SU-DHL-6 (cell line): ENCODE measurements around the gene ULBP2.
A peak's percentile ranks its signal among the peaks of the same experiment; 100 is the strongest.

Experiments used
- CTCF ChIP-seq: fragments of 200-600 bp; sonication (generic); IDR thresholded peaks from one replicate; pipeline ENCODE4 v1.5.1; 2017; ENCODE audit warnings: antibody characterized with exemption, mild to moderate bottlenecking, low read length, moderate library complexity; ENCODE audit not compliant: insufficient read depth, poor library complexity, severe bottlenecking
- EZH2phosphoT487 ChIP-seq: fragments of 200-600 bp; sonication (generic), shearing (Covaris generic); conservative IDR thresholded peaks from 2 replicates; pipeline ENCODE4 v1.6.1; 2018; ENCODE audit warnings: mild to moderate bottlenecking, antibody characterized with exemption, low read length, moderate library complexity, mixed read lengths

- TF ChIP-seq CTCF (peak; percentile 46), EZH2phosphoT487 (no peak)
Observed at GRCh38 chr6:149925974-149926777, 15.6 kb upstream of the ULBP2 start.
